NCI-H345 treated with DMSO at 0.1 percent for 48 hours (cell line): Measurements from ENCODE around the gene CCDC107.
A peak's percentile ranks its signal among the peaks of the same experiment; 100 is the strongest.

Experiments
- DNase-seq: peaks from one replicate; lab custom pipeline; 2025; ENCODE audit not compliant: unreplicated experiment; lab: John Stamatoyannopoulos, UW

CCDC107 gene

DNA sequence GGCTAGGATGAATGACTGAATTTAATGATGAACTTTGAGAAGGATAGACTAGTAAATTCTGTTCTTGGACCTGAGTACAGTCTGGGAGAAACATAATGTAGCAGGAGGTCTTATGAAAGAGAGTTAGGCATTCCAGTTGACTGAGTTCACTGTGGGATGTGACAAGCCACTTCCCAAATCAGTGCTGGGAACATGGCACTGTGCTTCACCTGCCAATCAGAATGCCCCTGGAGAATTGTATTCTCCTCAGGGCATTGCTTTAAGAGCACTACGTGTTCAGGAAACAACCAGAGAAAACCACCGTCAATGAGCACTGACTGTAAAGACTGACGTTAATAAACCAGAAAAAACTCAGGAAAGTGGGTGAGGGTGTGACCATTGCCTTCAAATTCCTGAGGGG, 1.2 kb downstream of the CCDC107 start:
- no peak for DNase-seq

GRCh38 chr9:35660966-35661415, 2.9 kb downstream of the CCDC107 start:
- no peak for DNase-seq

GRCh38 chr9:35661756-35662350, 3.8 kb downstream of the CCDC107 start:
- DNase-seq = no peak

DNA sequence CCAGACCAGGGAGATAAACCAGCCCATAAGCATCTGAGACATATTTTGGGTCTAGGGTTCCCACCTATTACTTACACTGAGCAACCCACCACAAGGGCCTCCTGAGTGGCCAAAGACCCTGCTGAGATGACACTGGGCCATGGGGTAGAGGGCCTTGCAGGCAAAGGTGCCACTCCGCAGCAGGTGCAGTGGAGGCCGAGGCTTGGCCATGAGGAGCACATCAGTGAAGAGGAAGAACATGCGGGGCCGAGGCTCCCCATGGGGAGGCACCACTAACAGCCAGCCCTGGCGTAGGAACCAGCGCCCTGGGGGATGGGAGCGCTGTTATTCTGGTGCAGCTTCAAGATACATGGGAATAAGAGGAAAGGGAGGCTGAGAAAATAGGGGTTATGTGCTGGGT, 4.3 kb downstream of the CCDC107 start:
- no peak for DNase-seq

- peak; percentile 68 for DNase-seq
Measured at GRCh38 chr9:35664531-35665470, 6.7 kb downstream of the CCDC107 start, which contains the start of gene ARHGEF39. Gene ARHGEF39 (minus strand): TSS chr9:35665195. CDS start chr9:35665169, 26 bp downstream.

- DNase-seq = no peak
Measured at GRCh38 chr9:35665471-35665818, 7.4 kb downstream of the CCDC107 start.

GRCh38 chr9:35666045-35666444, 8.0 kb downstream of the CCDC107 start:
- no peak for DNase-seq

DNA sequence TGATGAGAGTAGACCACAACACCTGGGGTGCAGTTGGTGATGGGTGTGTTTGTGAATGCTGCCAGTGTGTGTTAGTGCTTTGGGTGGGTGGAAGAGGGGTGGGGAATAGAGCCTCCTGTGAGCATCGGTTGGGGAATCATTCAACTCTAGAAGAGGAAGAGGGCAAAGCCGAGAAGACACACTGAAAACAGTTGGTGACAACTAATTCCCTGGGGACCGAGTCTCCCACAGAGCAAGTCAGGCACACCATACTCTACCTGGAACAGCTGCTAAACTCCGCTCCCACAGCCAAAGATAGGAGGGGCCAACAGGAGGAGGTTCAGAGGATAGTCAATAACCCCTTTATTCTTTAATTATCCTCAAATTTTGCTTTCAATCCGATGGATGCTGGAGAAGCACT, 8.5 kb downstream of the CCDC107 start:
- no peak for DNase-seq

GRCh38 chr9:35667939-35668338, 9.8 kb downstream of the CCDC107 start:
- no peak for DNase-seq

DNA sequence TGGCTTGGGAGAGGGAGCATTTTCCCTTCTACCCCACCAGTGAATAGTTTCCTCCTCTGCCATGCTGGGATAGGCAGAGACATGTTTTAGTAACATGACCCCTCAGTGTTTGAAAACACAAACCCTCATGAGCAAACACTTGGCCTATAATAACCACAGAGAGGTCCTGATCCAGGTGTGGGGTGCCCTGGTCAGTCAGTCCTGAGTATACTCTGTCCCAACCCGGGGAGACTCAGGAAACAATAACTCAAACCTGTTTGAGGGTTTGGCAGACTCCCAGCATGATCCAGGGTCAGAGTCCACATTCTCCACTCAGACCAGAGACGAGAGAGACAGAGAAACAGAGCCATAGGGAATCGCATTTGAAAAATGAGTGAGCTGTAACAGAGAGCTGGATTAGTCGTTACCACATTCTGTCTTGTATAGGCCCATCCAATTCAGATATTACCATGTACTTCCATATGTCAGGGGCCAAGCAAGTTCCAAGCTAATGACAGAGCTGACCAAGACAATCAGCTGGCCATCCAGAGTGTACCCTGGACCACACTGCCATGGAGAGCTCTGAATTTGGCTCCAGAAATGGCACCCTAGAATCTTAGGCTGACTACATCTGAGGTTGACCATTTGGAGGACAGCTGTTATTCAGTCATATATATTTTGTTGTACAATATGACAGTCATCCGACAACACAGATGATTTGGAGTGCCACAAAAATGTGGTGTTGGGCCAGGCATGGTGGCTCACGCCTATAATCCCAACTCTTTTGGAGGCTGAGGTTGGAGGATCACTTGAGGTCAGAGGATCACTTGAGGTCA, 11.4 kb downstream of the CCDC107 start:
- DNase-seq = no peak

DNA sequence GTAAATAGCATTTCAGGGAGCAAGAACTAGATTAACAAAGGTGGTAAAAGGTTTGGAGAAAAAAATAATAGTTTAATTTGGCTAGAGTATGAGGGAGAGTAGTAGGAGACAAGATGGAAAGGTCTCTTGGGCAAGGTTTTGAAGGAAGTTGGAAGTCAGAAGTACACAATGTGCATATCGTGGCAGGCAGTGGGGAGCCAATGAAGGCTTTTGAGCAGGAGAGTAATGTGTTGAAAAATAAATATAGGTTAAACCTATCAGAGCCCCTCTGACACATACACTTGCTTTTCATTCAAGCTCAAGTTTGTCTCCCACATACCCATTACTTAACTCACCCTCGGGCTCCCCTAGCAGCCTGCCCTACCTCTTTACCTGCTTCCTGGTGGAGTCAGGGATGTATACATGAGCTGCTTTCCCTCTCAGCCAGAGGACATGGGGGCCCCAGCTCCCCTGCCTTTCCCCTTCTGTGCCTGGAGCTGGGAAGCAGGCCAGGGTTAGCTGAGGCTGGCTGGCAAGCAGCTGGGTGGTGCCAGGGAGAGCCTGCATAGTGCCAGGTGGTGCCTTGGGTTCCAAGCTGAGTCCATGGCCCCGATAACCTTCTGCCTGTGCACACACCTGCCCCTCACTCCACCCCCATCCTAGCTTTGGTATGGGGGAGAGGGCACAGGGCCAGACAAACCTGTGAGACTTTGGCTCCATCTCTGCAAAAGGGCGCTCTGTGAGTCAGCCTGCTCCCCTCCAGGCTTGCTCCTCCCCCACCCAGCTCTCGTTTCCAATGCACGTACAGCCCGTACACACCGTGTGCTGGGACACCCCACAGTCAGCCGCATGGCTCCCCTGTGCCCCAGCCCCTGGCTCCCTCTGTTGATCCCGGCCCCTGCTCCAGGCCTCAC, 15.3 kb downstream of the CCDC107 start, which contains the start of gene CA9:
Gene CA9, plus strand, starts transcription at position 797 of the 893 bp plus-strand sequence. Its CDS starts 32 bp downstream, at position 829.
- no peak for DNase-seq

DNA sequence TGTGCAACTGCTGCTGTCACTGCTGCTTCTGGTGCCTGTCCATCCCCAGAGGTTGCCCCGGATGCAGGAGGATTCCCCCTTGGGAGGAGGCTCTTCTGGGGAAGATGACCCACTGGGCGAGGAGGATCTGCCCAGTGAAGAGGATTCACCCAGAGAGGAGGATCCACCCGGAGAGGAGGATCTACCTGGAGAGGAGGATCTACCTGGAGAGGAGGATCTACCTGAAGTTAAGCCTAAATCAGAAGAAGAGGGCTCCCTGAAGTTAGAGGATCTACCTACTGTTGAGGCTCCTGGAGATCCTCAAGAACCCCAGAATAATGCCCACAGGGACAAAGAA, 15.9 kb downstream of the CCDC107 start:
- DNase-seq = no peak

GRCh38 chr9:35675204-35675603, 17.1 kb downstream of the CCDC107 start:
- no peak for DNase-seq

GRCh38 chr9:35675732-35676392, 17.8 kb downstream of the CCDC107 start:
- no peak for DNase-seq

DNA sequence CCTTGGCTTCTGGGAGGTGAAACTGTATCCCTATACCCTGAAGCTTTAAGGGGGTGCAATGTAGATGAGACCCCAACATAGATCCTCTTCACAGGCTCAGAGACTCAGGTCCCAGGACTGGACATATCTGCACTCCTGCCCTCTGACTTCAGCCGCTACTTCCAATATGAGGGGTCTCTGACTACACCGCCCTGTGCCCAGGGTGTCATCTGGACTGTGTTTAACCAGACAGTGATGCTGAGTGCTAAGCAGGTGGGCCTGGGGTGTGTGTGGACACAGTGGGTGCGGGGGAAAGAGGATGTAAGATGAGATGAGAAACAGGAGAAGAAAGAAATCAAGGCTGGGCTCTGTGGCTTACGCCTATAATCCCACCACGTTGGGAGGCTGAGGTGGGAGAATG, 21.0 kb downstream of the CCDC107 start:
- no peak for DNase-seq

DNA sequence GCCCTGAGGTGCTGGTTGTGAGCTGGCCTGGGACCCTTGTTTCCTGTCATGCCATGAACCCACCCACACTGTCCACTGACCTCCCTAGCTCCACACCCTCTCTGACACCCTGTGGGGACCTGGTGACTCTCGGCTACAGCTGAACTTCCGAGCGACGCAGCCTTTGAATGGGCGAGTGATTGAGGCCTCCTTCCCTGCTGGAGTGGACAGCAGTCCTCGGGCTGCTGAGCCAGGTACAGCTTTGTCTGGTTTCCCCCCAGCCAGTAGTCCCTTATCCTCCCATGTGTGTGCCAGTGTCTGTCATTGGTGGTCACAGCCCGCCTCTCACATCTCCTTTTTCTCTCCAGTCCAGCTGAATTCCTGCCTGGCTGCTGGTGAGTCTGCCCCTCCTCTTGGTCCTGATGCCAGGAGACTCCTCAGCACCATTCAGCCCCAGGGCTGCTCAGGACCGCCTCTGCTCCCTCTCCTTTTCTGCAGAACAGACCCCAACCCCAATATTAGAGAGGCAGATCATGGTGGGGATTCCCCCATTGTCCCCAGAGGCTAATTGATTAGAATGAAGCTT, 21.8 kb downstream of the CCDC107 start:
- no peak for DNase-seq

DNA sequence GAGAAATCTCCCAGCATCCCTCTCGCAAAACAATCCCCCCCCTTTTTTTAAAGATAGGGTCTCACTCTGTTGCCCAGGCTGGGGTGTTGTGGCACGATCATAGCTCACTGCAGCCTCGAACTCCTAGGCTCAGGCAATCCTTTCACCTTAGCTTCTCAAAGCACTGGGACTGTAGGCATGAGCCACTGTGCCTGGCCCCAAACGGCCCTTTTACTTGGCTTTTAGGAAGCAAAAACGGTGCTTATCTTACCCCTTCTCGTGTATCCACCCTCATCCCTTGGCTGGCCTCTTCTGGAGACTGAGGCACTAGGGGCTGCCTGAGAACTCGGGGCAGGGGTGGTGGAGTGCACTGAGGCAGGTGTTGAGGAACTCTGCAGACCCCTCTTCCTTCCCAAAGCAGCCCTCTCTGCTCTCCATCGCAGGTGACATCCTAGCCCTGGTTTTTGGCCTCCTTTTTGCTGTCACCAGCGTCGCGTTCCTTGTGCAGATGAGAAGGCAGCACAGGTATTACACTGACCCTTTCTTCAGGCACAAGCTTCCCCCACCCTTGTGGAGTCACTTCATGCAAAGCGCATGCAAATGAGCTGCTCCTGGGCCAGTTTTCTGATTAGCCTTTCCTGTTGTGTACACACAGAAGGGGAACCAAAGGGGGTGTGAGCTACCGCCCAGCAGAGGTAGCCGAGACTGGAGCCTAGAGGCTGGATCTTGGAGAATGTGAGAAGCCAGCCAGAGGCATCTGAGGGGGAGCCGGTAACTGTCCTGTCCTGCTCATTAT, 22.4 kb downstream of the CCDC107 start:
- DNase-seq = no peak

DNA sequence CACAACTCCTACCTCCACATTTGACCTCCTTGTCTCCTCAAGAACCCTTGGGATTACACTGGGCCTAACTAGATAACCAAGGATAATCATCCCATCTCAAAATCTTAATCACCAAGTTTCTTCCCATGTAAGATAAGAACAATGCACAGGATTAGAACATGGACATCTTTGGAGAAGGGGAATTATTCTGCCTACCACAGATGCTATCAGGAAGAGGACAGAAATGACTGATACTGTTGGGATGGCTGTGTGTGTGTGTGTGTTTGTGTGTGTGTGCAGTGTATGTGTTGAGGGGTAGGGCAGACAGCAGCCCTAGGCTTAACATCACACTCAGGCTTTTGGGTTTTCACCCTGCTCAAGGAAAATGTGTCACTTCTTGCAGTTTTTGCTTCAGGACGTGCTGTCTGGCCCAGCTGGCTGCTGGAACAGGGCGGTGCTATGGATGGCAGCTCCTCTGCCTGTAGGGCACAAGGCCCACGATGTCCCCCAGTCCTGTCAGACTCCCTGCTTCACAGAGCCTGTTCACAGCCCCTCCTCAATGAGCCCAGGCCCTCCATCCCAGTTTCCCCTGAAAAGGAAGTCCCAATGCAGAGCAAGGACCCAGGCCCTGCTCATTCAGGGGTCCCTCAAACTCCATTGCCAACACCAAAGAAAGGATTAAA, 23.4 kb downstream of the CCDC107 start:
- no peak for DNase-seq
